Effector memory CD4-positive, alpha-beta T cell (primary cell): ENCODE data around the gene GADD45GIP1.
"Not testable (repeated sequence)": the region's sequence is repeated elsewhere in the genome, so short reads cannot be mapped to it uniquely, and the experiment has no call there.

ENCODE experiments used
- DNase-seq, 3 donors: peaks; one replicate each; pipeline ENCODE4 v3.0.0-alpha.2; 2020
- H3K27ac ChIP-seq: 2 replicates; pipeline ENCODE4 v1.7.0; 2013; ENCODE audit warnings: mild to moderate bottlenecking, low read length, moderate library complexity; ENCODE audit not compliant: insufficient read depth, poor library complexity, severe bottlenecking
- H3K27me3 ChIP-seq: replicated peaks from 2 replicates; pipeline ENCODE4 v1.7.0; 2013; ENCODE audit warnings: mild to moderate bottlenecking, low read length; ENCODE audit not compliant: insufficient read depth, control insufficient read depth, poor library complexity, severe bottlenecking
- H3K36me3 ChIP-seq: 2 replicates; pipeline ENCODE4 v1.7.0; 2013; ENCODE audit warnings: mild to moderate bottlenecking, low read length, moderate library complexity; ENCODE audit not compliant: control insufficient read depth, insufficient read depth
- H3K4me1 ChIP-seq: 2 replicates; pipeline ENCODE4 v1.7.0; 2013; ENCODE audit warnings: low read length, mild to moderate bottlenecking; ENCODE audit not compliant: control insufficient read depth, insufficient read depth, poor library complexity, severe bottlenecking
- H3K4me3 ChIP-seq: 2 replicates; pipeline ENCODE4 v1.7.0; 2013; ENCODE audit warnings: low read length, low read depth, mild to moderate bottlenecking; ENCODE audit not compliant: insufficient read depth, poor library complexity, severe bottlenecking
- H3K9me3 ChIP-seq: 2 replicates; pipeline ENCODE4 v1.7.0; 2013; ENCODE audit warnings: mild to moderate bottlenecking, low read length, moderate library complexity; ENCODE audit not compliant: control insufficient read depth

GADD45GIP1 gene

GRCh38 chr19:12959481-12959880, 2.5 kb upstream of the GADD45GIP1 start:
- no peaks in the 10 kb centered on the region for H3K36me3 ChIP-seq
- H3K9me3 ChIP-seq, result no peaks in the 10 kb centered on the region
- no peak for DNase-seq
- H3K27me3 ChIP-seq, result no peaks in the 10 kb centered on the region
- peaks cover 7% of the 10 kb centered on the region for H3K4me1 ChIP-seq
- no peak overlapping the region for H3K4me3 ChIP-seq
- no peak overlapping the region for H3K27ac ChIP-seq

- DNase-seq, H3K9me3 ChIP-seq, H3K27me3 ChIP-seq, H3K4me1 ChIP-seq: not testable (repeated sequence)
- Histone ChIP-seq H3K4me3 (peak overlapping the region; percentile 73), H3K36me3 (peaks cover 15% of the 10 kb centered on the region), H3K27ac (peak overlapping the region; percentile 64)
Observed at GRCh38 chr19:12957389-12957952, 448 bp upstream of the GADD45GIP1 start.

- H3K36me3 ChIP-seq, result peaks cover 24% of the 10 kb centered on the region
- peak overlapping the region; percentile 7 for H3K27ac ChIP-seq
- H3K4me3 ChIP-seq, result peak overlapping the region; percentile 73
- DNase-seq, result no peak
- H3K27me3 ChIP-seq, result no peaks in the 10 kb centered on the region
- no peaks in the 10 kb centered on the region for H3K9me3 ChIP-seq
- H3K4me1 ChIP-seq, result peaks cover 7% of the 10 kb centered on the region
Observed at GRCh38 chr19:12955996-12956395, 1.0 kb downstream of the GADD45GIP1 start.

- H3K9me3 ChIP-seq, H3K4me3 ChIP-seq, DNase-seq, H3K4me1 ChIP-seq, H3K27me3 ChIP-seq: not testable (repeated sequence)
- Histone ChIP-seq H3K36me3 (peaks cover 29% of the 10 kb centered on the region), H3K27ac (peak overlapping the region; percentile 7)
Observed at GRCh38 chr19:12955575-12955974, 1.4 kb downstream of the GADD45GIP1 start.

GRCh38 chr19:12954612-12954962, 2.4 kb downstream of the GADD45GIP1 start:
- no peak overlapping the region for H3K27ac ChIP-seq
- no peaks in the 10 kb centered on the region for H3K27me3 ChIP-seq
- no peak overlapping the region for H3K4me3 ChIP-seq
- no peak for DNase-seq
- H3K4me1 ChIP-seq, result peaks cover 7% of the 10 kb centered on the region
- no peaks in the 10 kb centered on the region for H3K9me3 ChIP-seq
- H3K36me3 ChIP-seq, result peaks cover 37% of the 10 kb centered on the region

GRCh38 chr19:12953799-12954611, 3.0 kb downstream of the GADD45GIP1 start:
- Histone ChIP-seq H3K27ac (no peak overlapping the region), H3K4me3 (no peak overlapping the region), H3K4me1 (peaks cover 7% of the 10 kb centered on the region), H3K36me3 (peaks cover 43% of the 10 kb centered on the region), H3K27me3 (no peaks in the 10 kb centered on the region), H3K9me3 (no peaks in the 10 kb centered on the region)
- DNase-seq, result no peak

- Histone ChIP-seq H3K9me3 (no peaks in the 10 kb centered on the region), H3K4me1 (peaks cover 7% of the 10 kb centered on the region), H3K4me3 (no peak overlapping the region), H3K27me3 (no peaks in the 10 kb centered on the region), H3K27ac (no peak overlapping the region), H3K36me3 (peaks cover 50% of the 10 kb centered on the region)
- no peak for DNase-seq
Observed at GRCh38 chr19:12953138-12953798, 3.8 kb downstream of the GADD45GIP1 start.

GRCh38 chr19:12952488-12953137, 4.4 kb downstream of the GADD45GIP1 start:
- Histone ChIP-seq H3K4me1 (peaks cover 7% of the 10 kb centered on the region), H3K9me3 (no peaks in the 10 kb centered on the region), H3K36me3 (peaks cover 57% of the 10 kb centered on the region), H3K27ac (no peak overlapping the region), H3K4me3 (no peak overlapping the region), H3K27me3 (no peaks in the 10 kb centered on the region)
- no peak for DNase-seq

GRCh38 chr19:12952050-12952449, 5.0 kb downstream of the GADD45GIP1 start:
- H3K27ac ChIP-seq, result not testable (repeated sequence)
- H3K36me3 ChIP-seq, result peaks cover 57% of the 10 kb centered on the region

More at GRCh38 chr19:12952050-12952449, 5.0 kb downstream of the GADD45GIP1 start:
- H3K27me3 ChIP-seq, H3K4me3 ChIP-seq, DNase-seq, H3K9me3 ChIP-seq, H3K4me1 ChIP-seq: not testable (repeated sequence)
